GM18505 (cell line): ENCODE results near the gene FKBP7.

Experiments used
- ATAC-seq: cut with Tn5 transposase; IDR thresholded peaks from one replicate; pipeline ENCODE4 v1.9.1; 2021; ENCODE audit not compliant: unreplicated experiment
- POLR2A ChIP-seq: IDR thresholded peaks from 4 replicates; pipeline ENCODE4 v1.6.1; 2011; ENCODE audit warnings: borderline replicate concordance; ENCODE audit not compliant: insufficient read depth, insufficient read length; ENCODE audit errors: extremely low read depth

FKBP7 gene

GRCh38 chr2:178420463-178420999 lies 57.9 kb downstream of the FKBP7 start:
- ATAC-seq = no peak
- TF ChIP-seq POLR2A = no peak

GRCh38 chr2:178419123-178419522 lies 59.3 kb downstream of the FKBP7 start:
- no peak for ATAC-seq

GRCh38 chr2:178418426-178418825 lies 60.0 kb downstream of the FKBP7 start:
- TF ChIP-seq POLR2A = no peak
- ATAC-seq = no peak

More at GRCh38 chr2:178419123-178419522, 59.3 kb downstream of the FKBP7 start:
- no peak for TF ChIP-seq POLR2A

DNA sequence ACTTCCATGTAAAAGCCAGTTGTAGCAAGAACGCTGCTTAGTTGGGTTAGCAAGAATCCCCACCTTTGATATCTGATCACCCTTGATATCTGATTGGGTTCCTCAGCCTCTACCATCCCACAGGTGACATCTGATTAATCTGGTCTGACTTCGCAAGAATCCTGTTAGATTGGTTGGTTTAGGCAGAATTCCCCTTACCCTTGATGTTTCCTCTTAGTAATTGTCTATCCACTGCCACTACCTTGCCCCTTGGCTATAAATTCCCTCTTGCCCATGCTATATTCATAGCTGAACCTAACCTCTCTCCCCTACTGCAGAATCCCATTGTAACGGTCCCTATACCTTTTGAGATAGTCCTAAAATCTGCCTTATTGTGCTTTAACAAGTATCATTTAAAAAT lies 60.5 kb downstream of the FKBP7 start:
- ATAC-seq = no peak
- TF ChIP-seq POLR2A = no peak

- no peak for TF ChIP-seq POLR2A
- no peak for ATAC-seq
These were observed 62.4 kb downstream of the FKBP7 start for GRCh38 chr2:178415979-178416378.

DNA sequence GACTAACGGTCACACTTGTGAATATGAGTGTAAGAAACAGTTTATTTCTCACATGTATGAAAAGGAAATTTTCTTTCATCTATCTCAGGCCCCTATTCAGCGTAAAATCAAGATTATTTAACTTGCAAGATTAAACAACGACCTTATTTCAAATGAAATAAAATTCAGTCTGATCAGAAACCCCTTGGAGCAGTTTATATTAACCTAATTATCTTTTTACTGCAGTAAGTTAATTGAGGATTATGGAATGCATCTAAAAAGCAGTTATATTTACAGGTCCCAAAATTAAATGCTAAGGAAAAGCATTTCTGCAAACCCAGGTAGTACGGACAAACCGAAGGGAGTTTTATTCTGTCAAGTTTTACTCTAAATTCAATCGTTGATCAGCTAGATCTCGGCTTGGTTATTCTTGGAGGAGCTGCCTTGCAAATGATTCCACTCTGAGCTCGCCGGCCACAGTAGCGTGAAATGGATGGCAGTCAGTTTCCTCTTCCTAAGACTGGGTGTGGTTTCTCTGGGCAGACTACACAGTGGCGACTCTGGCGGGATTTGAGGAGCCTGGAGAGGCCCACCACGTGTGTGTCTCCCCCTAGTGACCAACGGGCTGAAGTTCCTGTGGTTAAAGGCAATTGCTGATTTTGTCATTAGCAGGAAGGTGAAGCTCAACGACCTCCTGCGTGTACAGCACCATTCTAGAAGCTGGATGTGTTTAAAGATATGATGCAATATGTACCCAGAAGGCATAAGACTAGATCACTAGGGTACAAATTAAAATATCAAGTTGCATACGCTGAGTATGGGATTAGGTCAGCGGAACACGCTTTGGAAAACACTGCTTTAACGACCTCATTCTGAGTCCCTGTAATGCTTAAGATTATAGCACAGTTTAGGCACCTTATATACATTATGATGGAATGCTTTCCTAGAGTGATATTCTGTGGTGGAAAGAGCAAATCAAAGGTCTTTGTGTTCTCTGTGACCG lies 63.8 kb downstream of the FKBP7 start:
- TF ChIP-seq POLR2A = peak; percentile 71
- ATAC-seq = peak; percentile 75
